ENCODE data around the gene KCNQ1OT1.

DNA sequence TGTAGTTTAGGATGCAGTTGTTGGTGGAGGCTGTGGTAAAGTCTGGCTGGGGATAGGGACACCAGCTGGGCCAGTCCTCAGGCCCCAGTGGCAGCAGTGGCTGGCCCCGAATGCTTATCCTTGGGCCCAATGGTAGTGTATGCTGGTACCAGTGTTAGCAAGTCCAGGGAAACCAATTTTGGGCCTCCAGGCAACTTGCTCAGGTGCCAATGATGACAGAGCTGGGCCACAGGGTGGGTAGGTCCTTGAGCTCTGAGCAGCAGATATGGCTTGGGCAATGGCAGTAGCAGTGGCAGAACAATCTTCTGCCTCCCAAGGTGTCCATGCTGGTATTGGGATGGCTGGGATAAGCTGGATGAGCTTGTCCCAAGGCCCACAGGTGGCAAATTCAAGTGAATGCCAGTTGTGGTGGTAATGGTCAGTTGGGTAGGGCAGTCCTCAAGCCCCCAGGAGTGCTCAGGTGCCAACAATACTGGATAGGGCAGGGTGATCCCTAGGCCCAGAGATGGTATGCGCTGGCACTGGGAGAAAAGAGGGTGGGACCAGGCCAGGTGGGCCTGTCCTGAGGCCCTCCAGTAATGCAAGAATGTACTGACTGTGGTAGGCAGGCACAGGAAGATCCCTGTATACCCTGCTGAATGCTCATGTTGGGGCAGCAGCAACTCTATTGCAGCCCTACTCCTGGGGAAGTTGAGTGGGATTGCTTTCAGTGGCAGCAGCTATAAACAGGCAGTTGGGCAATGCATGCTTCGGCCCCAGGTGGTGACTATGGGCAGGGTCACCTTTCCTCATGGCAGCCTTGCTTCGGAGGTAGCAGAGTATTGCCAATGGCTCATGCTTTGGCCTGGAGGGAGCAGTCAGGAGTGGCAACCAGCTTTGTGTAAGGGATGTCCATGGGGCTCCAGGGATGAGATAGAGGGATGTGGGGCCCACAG, 54.7 kb downstream of the KCNQ1OT1 start:
- no peak for TF ChIP-seq NFE2L1 (CRISPR knock-in tag; IDR thresholded peaks at IDR 0.05)
- TF ChIP-seq E2F5 (CRISPR knock-in tag; IDR thresholded peaks at IDR 0.05), result no peak
- TF ChIP-seq, protein P1, sequence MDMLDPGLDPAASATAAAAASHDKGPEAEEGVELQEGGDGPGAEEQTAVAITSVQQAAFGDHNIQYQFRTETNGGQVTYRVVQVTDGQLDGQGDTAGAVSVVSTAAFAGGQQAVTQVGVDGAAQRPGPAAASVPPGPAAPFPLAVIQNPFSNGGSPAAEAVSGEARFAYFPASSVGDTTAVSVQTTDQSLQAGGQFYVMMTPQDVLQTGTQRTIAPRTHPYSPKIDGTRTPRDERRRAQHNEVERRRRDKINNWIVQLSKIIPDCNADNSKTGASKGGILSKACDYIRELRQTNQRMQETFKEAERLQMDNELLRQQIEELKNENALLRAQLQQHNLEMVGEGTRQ (CRISPR knock-in tag; IDR thresholded peaks at IDR 0.05), result no peak
- TF ChIP-seq ZNF423 (CRISPR knock-in tag; IDR thresholded peaks at IDR 0.05), result no peak
- no peak for TF ChIP-seq SP1 (CRISPR knock-in tag; conservative IDR thresholded peaks at IDR 0.05)
- TF ChIP-seq HMGXB4 (CRISPR knock-in tag; IDR thresholded peaks at IDR 0.05), result no peak
- no peak for TF ChIP-seq GTF2I (CRISPR knock-in tag; conservative IDR thresholded peaks at IDR 0.05)
- no peak for TF ChIP-seq NR2C2 (CRISPR knock-in tag; IDR thresholded peaks at IDR 0.05)
- TF ChIP-seq KAT7 (CRISPR knock-in tag; IDR thresholded peaks at IDR 0.05; ENCODE audit: borderline replicate concordance), result no peak
